Left ventricle myocardium inferior (tissue), 1 donor: ENCODE results near the gene MAP4K4. TPM values are rescaled to one million over a fixed set of nuclear protein-coding genes. Genes with fewer than 3 reads are reported as not detected.
"Not testable (repeated sequence)": the region's sequence is repeated elsewhere in the genome, so short reads cannot be mapped to it uniquely, and the experiment has no call there.

Experiments
- DNase-seq: peaks from one replicate; pipeline ENCODE4 v3.0.0-alpha.2; 2020
- H3K27ac ChIP-seq: fragments of 200-600 bp; replicated peaks from 2 replicates; pipeline ENCODE4 v1.8.0; 2021
- H3K27me3 ChIP-seq: fragments of 200-600 bp; 2 replicates; pipeline ENCODE4 v1.8.0; 2021; ENCODE audit warnings: low read depth
- H3K36me3 ChIP-seq: fragments of 200-600 bp; 2 replicates; pipeline ENCODE4 v1.8.0; 2021
- H3K4me1 ChIP-seq: fragments of 200-600 bp; 2 replicates; pipeline ENCODE4 v1.8.0; 2021
- H3K4me3 ChIP-seq: fragments of 200-600 bp; 2 replicates; pipeline ENCODE4 v1.8.0; 2021; ENCODE audit warnings: mild to moderate bottlenecking, moderate library complexity
- H3K9me3 ChIP-seq: fragments of 200-600 bp; replicated peaks from 2 replicates; pipeline ENCODE4 v1.8.0; 2021
- intact Hi-C: fragments of 100-400 bp; cut with micrococcal nuclease; formaldehyde crosslinking; loops from one replicate; pipeline ENCODE4 v1.11.0; 2022
- total RNA-seq: library from RNA; stranded (reverse); fragmentation: NEBNext Ultra II Directional; extraction: Animal tissue kit (Norgen Biotek cat#: 25700); gene quantifications from one replicate; pipeline ENCODE4 v1.2.1, GENCODE V29; 2021
- TF ChIP-seq, protein P1 (sequence below): fragments of 200-600 bp; IDR thresholded peaks from 2 replicates; pipeline ENCODE4 v1.8.0; 2021; ENCODE audit warnings: antibody characterized with exemption, mild to moderate bottlenecking, borderline replicate concordance
- donor health status: DM: no; HTN: yes; CAD: no; lungs with severe emphysema.

MAP4K4 gene
- total RNA-seq, 1 donor from 2014 or later, result 102 TPM

GRCh38 chr2:101771227-101771902 lies 73.9 kb downstream of the MAP4K4 start:
- intact Hi-C loops, result loop anchor here (10.0 kb wide), 1 partner anchor 53 kb away; no protein-coding TSS in a partner anchor
- Histone ChIP-seq H3K27ac (peak overlapping the region; percentile 41), H3K4me1 (peaks cover 99% of the 10 kb centered on the region)

DNA sequence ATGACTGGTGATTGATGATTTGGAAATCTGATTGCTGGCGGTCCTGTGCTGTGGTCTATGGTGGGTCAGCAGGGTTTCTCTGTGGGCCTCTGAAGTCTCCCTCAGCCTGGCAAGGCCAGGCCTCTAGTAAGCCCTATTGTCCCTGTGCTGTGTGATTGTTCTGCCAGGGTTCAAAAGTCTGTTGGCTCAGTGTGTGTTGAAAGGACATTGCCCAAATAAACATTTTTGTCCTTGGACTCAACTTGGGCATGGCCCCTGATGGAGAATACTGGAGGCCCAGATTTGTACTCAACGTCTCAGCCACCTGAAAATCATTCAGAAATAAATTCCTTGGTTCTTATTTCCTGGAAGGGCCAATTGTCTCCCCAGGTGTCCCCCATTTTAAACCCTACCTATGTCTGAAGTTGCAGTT lies 74.4 kb downstream of the MAP4K4 start:
- H3K27me3 ChIP-seq, result no peaks in the 10 kb centered on the region
- TF ChIP-seq, protein P1, sequence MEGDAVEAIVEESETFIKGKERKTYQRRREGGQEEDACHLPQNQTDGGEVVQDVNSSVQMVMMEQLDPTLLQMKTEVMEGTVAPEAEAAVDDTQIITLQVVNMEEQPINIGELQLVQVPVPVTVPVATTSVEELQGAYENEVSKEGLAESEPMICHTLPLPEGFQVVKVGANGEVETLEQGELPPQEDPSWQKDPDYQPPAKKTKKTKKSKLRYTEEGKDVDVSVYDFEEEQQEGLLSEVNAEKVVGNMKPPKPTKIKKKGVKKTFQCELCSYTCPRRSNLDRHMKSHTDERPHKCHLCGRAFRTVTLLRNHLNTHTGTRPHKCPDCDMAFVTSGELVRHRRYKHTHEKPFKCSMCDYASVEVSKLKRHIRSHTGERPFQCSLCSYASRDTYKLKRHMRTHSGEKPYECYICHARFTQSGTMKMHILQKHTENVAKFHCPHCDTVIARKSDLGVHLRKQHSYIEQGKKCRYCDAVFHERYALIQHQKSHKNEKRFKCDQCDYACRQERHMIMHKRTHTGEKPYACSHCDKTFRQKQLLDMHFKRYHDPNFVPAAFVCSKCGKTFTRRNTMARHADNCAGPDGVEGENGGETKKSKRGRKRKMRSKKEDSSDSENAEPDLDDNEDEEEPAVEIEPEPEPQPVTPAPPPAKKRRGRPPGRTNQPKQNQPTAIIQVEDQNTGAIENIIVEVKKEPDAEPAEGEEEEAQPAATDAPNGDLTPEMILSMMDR, result no peak
- H3K27ac ChIP-seq, result peak overlapping the region; percentile 41
- no peak for DNase-seq
- peaks cover 99% of the 10 kb centered on the region for H3K4me1 ChIP-seq
- intact Hi-C loops, result loop anchor here (10.0 kb wide), 1 partner anchor 53 kb away; no protein-coding TSS in a partner anchor
- H3K9me3 ChIP-seq, result no peaks in the 10 kb centered on the region
- H3K4me3 ChIP-seq, result no peak overlapping the region
- H3K36me3 ChIP-seq, result no peaks in the 10 kb centered on the region

More at GRCh38 chr2:101771227-101771902, 73.9 kb downstream of the MAP4K4 start:
- TF ChIP-seq, protein P1, result no peak
- DNase-seq, result no peak
- Histone ChIP-seq H3K36me3 (no peaks in the 10 kb centered on the region), H3K9me3 (no peaks in the 10 kb centered on the region), H3K4me3 (no peak overlapping the region), H3K27me3 (no peaks in the 10 kb centered on the region)

DNA sequence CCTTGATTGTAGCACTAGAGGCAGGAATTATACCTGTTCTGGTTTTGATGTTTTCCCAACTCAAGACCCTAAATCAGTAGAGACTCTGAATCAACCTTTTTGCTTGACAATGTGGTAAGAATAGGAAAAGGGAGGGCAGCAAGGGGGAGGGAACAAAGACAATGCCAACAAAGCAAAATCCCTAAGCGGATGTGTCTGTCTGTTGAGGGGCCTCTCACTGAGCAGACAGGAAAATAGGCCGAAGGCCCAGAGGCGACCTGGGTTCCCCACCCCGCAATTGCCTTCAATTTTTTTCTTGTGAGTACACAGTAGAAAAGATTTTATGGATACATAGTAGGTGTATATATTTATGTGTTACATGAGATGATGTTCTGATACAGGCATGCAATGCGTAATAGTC lies 75.6 kb downstream of the MAP4K4 start:
- H3K4me3 ChIP-seq, result no peak overlapping the region
- DNase-seq, result no peak
- intact Hi-C loops, result loop anchor here (10.0 kb wide), 1 partner anchor 52 kb away; no protein-coding TSS in a partner anchor
- H3K27ac ChIP-seq, result no peak overlapping the region
- H3K4me1 ChIP-seq, result peaks cover 99% of the 10 kb centered on the region
- no peaks in the 10 kb centered on the region for H3K36me3 ChIP-seq
- TF ChIP-seq, protein P1, result no peak
- no peaks in the 10 kb centered on the region for H3K9me3 ChIP-seq
- no peaks in the 10 kb centered on the region for H3K27me3 ChIP-seq

GRCh38 chr2:101773961-101774360 lies 76.5 kb downstream of the MAP4K4 start:
- not testable (repeated sequence) for H3K36me3 ChIP-seq, H3K4me3 ChIP-seq, H3K27ac ChIP-seq, DNase-seq, H3K27me3 ChIP-seq, H3K9me3 ChIP-seq
- intact Hi-C loops, result loop anchor here (10.0 kb wide), 1 partner anchor 51 kb away; no protein-coding TSS in a partner anchor
- H3K4me1 ChIP-seq, result peaks cover 99% of the 10 kb centered on the region

GRCh38 chr2:101775092-101775491 lies 77.6 kb downstream of the MAP4K4 start:
- H3K4me1 ChIP-seq, result peaks cover 100% of the 10 kb centered on the region
- H3K27ac ChIP-seq, result no peak overlapping the region
- intact Hi-C loops, result loop anchor here (10.0 kb wide), 1 partner anchor 50 kb away; no protein-coding TSS in a partner anchor
- no peaks in the 10 kb centered on the region for H3K27me3 ChIP-seq
- no peak for DNase-seq
- no peak overlapping the region for H3K4me3 ChIP-seq
- H3K36me3 ChIP-seq, result no peaks in the 10 kb centered on the region
- H3K9me3 ChIP-seq, result no peaks in the 10 kb centered on the region
- TF ChIP-seq, protein P1, result no peak

- TF ChIP-seq, protein P1, result no peak
- Histone ChIP-seq H3K27me3 (no peaks in the 10 kb centered on the region), H3K4me1 (peaks cover 100% of the 10 kb centered on the region), H3K27ac (no peak overlapping the region), H3K4me3 (no peak overlapping the region), H3K9me3 (no peaks in the 10 kb centered on the region), H3K36me3 (no peaks in the 10 kb centered on the region)
- intact Hi-C loops, result loop anchor here (10.0 kb wide), 1 partner anchor 49 kb away; no protein-coding TSS in a partner anchor
- DNase-seq, result no peak
These were observed 78.1 kb downstream of the MAP4K4 start for GRCh38 chr2:101775636-101776035.
